GM18519 (cell line): ENCODE results near the gene SLC7A6.

Experiments used
- ATAC-seq: cut with Tn5 transposase; IDR thresholded peaks from one replicate; pipeline ENCODE4 v1.9.1; 2021; ENCODE audit warnings: mild to moderate bottlenecking, moderate library complexity; ENCODE audit not compliant: unreplicated experiment, low FRiP score

The SLC7A6 gene

GRCh38 chr16:68252383-68252782 is 11.9 kb upstream of the SLC7A6 start:
- no peak for ATAC-seq

GRCh38 chr16:68253721-68254120 is 10.6 kb upstream of the SLC7A6 start:
- ATAC-seq: no peak

- no peak for ATAC-seq
Observed at GRCh38 chr16:68255712-68256111, 8.6 kb upstream of the SLC7A6 start.

- no peak for ATAC-seq
Observed at GRCh38 chr16:68257251-68257905, 6.9 kb upstream of the SLC7A6 start.

GRCh38 chr16:68257906-68258800 is 6.2 kb upstream of the SLC7A6 start:
- ATAC-seq: no peak

GRCh38 chr16:68259007-68259825 is 5.1 kb upstream of the SLC7A6 start:
- no peak for ATAC-seq

GRCh38 chr16:68263559-68264127 is 683 bp upstream of the SLC7A6 start:
- no peak for ATAC-seq

GRCh38 chr16:68265078-68265920 is 973 bp downstream of the SLC7A6 start:
- ATAC-seq: no peak

GRCh38 chr16:68267612-68268405 is 3.5 kb downstream of the SLC7A6 start:
- ATAC-seq: no peak

GRCh38 chr16:68269793-68270192 is 5.5 kb downstream of the SLC7A6 start:
- no peak for ATAC-seq

GRCh38 chr16:68270353-68270752 is 6.0 kb downstream of the SLC7A6 start:
- no peak for ATAC-seq

- no peak for ATAC-seq
Observed at GRCh38 chr16:68272507-68273209, 8.3 kb downstream of the SLC7A6 start.

GRCh38 chr16:68273459-68273858 is 9.1 kb downstream of the SLC7A6 start:
- ATAC-seq: no peak

GRCh38 chr16:68273896-68274295 is 9.6 kb downstream of the SLC7A6 start:
- no peak for ATAC-seq

- ATAC-seq: no peak
Observed at GRCh38 chr16:68274441-68274840, 10.1 kb downstream of the SLC7A6 start.

GRCh38 chr16:68275611-68276191 is 11.4 kb downstream of the SLC7A6 start:
- ATAC-seq: peak; percentile 40

- ATAC-seq: no peak
Observed at GRCh38 chr16:68276223-68276622, 11.9 kb downstream of the SLC7A6 start.
